HepG2 (cell line): ENCODE measurements around the gene WNT6. TPM values are rescaled to one million over a fixed set of nuclear protein-coding genes. Genes with fewer than 3 reads are reported as not detected.
A peak's percentile ranks its signal among the peaks of the same experiment; 100 is the strongest.

Experiments used
- DMTF1 ChIP-seq: sonication (generic); formaldehyde crosslinking; IDR thresholded peaks from 2 replicates; pipeline ENCODE4 v1.4.0; 2020; ENCODE audit warnings: mild to moderate bottlenecking, missing genetic modification reagents
- GLI4 ChIP-seq: sonication (generic); formaldehyde crosslinking; IDR thresholded peaks from 2 replicates; pipeline ENCODE4 v1.5.1; 2020; ENCODE audit warnings: missing genetic modification reagents, mild to moderate bottlenecking, moderate library complexity, borderline replicate concordance
- GLMP ChIP-seq: sonication (generic); formaldehyde crosslinking; IDR thresholded peaks from 2 replicates; pipeline ENCODE4 v1.9.0; 2021; ENCODE audit warnings: missing genetic modification reagents, mild to moderate bottlenecking, borderline replicate concordance
- HOXA9 ChIP-seq: sonication (generic); formaldehyde crosslinking; IDR thresholded peaks from 2 replicates; pipeline ENCODE4 v1.8.1; 2022; ENCODE audit warnings: missing genetic modification reagents, mild to moderate bottlenecking, moderate library complexity, borderline replicate concordance
- IKZF1 ChIP-seq: fragments of 450-650 bp; IDR thresholded peaks from 2 replicates; pipeline ENCODE4 v1.7.1; 2016
- NFATC3 ChIP-seq: sonication (generic); formaldehyde crosslinking; IDR thresholded peaks from 2 replicates; pipeline ENCODE4 v1.5.1; 2020; ENCODE audit warnings: mild to moderate bottlenecking, missing genetic modification reagents
- NR1H2 ChIP-seq: sonication (generic); formaldehyde crosslinking; IDR thresholded peaks from 2 replicates; pipeline ENCODE4 v1.8.1; 2022; ENCODE audit warnings: low read depth, missing genetic modification reagents, borderline replicate concordance
- SRY ChIP-seq: sonication (generic); formaldehyde crosslinking; IDR thresholded peaks from 2 replicates; pipeline ENCODE4 v1.8.0; 2022; ENCODE audit warnings: mild to moderate bottlenecking, missing genetic modification reagents
- SSRP1 ChIP-seq: IDR thresholded peaks from 2 replicates; pipeline ENCODE4 v1.6.1; 2016; ENCODE audit warnings: control low read depth
- TOPORS ChIP-seq: sonication (generic); formaldehyde crosslinking; IDR thresholded peaks from 2 replicates; pipeline ENCODE4 v1.8.0; 2023; ENCODE audit warnings: mild to moderate bottlenecking, missing genetic modification reagents
- YEATS2 ChIP-seq: sonication (generic); formaldehyde crosslinking; IDR thresholded peaks from 2 replicates; pipeline ENCODE4 v1.4.0; 2020; ENCODE audit warnings: missing genetic modification reagents, borderline replicate concordance
- ZFY ChIP-seq: sonication (generic); formaldehyde crosslinking; IDR thresholded peaks from 2 replicates; pipeline ENCODE4 v1.4.0; 2020; ENCODE audit warnings: missing genetic modification reagents
- ZNF274 ChIP-seq: sonication (generic); formaldehyde crosslinking; IDR thresholded peaks from 2 replicates; pipeline ENCODE4 v1.5.1; 2020; ENCODE audit warnings: mild to moderate bottlenecking, missing genetic modification reagents
- ZSCAN21 ChIP-seq: sonication (generic); formaldehyde crosslinking; IDR thresholded peaks from 2 replicates; pipeline ENCODE4 v1.8.0; 2022; ENCODE audit warnings: mild to moderate bottlenecking, missing genetic modification reagents, moderate library complexity, borderline replicate concordance
- polyA plus RNA-seq, 8 experiments: library from polyadenylated mRNA; depleted of rRNA in 3 of 8; stranded (reverse) in 7 of 8; unstranded in 1 of 8; fragments of >200 nt; fragmentation: Illumina TruSeq in 4 of 8; extraction: Trizol in 4 of 8; gene quantifications; 2 replicates each; pipeline versions ENCODE4 v1.2.1 to v1.2.3, GENCODE V29; 2011 to 2016; ENCODE audit warnings: low read depth in 4 of 8, missing spikeins in 1 of 8, mixed read lengths in 1 of 8; ENCODE audit not compliant: insufficient read depth in 1 of 8
- total RNA-seq, 5 experiments: library from RNA; depleted of rRNA; stranded (reverse); fragments of >200 nt; fragmentation: Illumina TruSeq; extraction: Trizol; gene quantifications; 2 replicates each; pipeline ENCODE4 v1.2.3, GENCODE V29; 2016; ENCODE audit warnings: low read depth in 1 of 5
- TF ChIP-seq, protein P1 (sequence below): sonication (generic); formaldehyde crosslinking; IDR thresholded peaks from 2 replicates; pipeline ENCODE4 v1.4.0; 2020; ENCODE audit warnings: mild to moderate bottlenecking, missing genetic modification reagents
- TF ChIP-seq, protein P2 (sequence below): IDR thresholded peaks from 2 replicates; pipeline ENCODE4 v1.6.1; 2018; ENCODE audit warnings: missing genetic modification reagents
- TF ChIP-seq, protein P3 (sequence below): sonication (generic); formaldehyde crosslinking; IDR thresholded peaks from 2 replicates; pipeline ENCODE4 v1.8.0; 2022; ENCODE audit warnings: missing genetic modification reagents, low read depth, mild to moderate bottlenecking, borderline replicate concordance
- TF ChIP-seq, protein P4 (sequence below): sonication (generic); formaldehyde crosslinking; IDR thresholded peaks from 2 replicates; pipeline ENCODE4 v1.4.0; 2020; ENCODE audit warnings: low read depth, mild to moderate bottlenecking, missing genetic modification reagents

The WNT6 gene
- total and polyA plus RNA-seq, 2 of the 13 experiments (the other 11 are each of a cell fraction or from before 2014, with no cell fraction given) = 0.20 TPM; not detected in 1

- TF ChIP-seq, protein P1, sequence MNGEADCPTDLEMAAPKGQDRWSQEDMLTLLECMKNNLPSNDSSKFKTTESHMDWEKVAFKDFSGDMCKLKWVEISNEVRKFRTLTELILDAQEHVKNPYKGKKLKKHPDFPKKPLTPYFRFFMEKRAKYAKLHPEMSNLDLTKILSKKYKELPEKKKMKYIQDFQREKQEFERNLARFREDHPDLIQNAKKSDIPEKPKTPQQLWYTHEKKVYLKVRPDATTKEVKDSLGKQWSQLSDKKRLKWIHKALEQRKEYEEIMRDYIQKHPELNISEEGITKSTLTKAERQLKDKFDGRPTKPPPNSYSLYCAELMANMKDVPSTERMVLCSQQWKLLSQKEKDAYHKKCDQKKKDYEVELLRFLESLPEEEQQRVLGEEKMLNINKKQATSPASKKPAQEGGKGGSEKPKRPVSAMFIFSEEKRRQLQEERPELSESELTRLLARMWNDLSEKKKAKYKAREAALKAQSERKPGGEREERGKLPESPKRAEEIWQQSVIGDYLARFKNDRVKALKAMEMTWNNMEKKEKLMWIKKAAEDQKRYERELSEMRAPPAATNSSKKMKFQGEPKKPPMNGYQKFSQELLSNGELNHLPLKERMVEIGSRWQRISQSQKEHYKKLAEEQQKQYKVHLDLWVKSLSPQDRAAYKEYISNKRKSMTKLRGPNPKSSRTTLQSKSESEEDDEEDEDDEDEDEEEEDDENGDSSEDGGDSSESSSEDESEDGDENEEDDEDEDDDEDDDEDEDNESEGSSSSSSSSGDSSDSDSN = peak; percentile 64
- TF ChIP-seq YEATS2 (CRISPR knock-in tag) (peak; percentile 97), IKZF1 (no peak), GLMP (CRISPR knock-in tag) (no peak), ZNF274 (peak; percentile 85; the same call in 1 of the 2 replicates), NFATC3 (CRISPR knock-in tag) (0 out of 2 replicates have a peak, but pooled peaks have one; percentile 29), NR1H2 (CRISPR knock-in tag) (no peak), HOXA9 (no peak), SSRP1 (no peak), SRY (peak; percentile 71; the same call in 1 of the 2 replicates), GLI4 (CRISPR knock-in tag) (peak; percentile 72; the same call in 1 of the 2 replicates), TOPORS (CRISPR knock-in tag) (peak; percentile 54), ZFY (CRISPR knock-in tag) (peak; percentile 76), ZSCAN21 (peak; percentile 98), DMTF1 (CRISPR knock-in tag) (0 out of 2 replicates have a peak, but pooled peaks have one; percentile 36)
- TF ChIP-seq, protein P2, sequence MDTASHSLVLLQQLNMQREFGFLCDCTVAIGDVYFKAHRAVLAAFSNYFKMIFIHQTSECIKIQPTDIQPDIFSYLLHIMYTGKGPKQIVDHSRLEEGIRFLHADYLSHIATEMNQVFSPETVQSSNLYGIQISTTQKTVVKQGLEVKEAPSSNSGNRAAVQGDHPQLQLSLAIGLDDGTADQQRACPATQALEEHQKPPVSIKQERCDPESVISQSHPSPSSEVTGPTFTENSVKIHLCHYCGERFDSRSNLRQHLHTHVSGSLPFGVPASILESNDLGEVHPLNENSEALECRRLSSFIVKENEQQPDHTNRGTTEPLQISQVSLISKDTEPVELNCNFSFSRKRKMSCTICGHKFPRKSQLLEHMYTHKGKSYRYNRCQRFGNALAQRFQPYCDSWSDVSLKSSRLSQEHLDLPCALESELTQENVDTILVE = peak; percentile 81
- TF ChIP-seq, protein P3, sequence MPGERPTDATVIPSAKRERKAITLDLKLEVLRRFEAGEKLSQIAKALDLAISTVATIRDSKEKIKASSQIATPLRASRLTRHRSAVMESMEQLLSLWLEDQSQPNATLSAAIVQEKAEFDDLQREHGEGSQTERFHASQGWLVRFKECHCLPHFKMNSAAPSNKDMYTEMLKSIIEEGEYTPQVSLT (CRISPR knock-in tag) = no peak
- TF ChIP-seq, protein P4, sequence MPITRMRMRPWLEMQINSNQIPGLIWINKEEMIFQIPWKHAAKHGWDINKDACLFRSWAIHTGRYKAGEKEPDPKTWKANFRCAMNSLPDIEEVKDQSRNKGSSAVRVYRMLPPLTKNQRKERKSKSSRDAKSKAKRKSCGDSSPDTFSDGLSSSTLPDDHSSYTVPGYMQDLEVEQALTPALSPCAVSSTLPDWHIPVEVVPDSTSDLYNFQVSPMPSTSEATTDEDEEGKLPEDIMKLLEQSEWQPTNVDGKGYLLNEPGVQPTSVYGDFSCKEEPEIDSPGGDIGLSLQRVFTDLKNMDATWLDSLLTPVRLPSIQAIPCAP (CRISPR knock-in tag) = 0 out of 2 replicates have a peak, but pooled peaks have one; percentile 40
Measured at GRCh38 chr2:218908721-218909619, 49.4 kb downstream of the WNT6 start (continued).
